IPS-18c (cell line): ENCODE measurements around the gene ANKS1B.
"Not testable (repeated sequence)": the region's sequence is repeated elsewhere in the genome, so short reads cannot be mapped to it uniquely, and the experiment has no call there.

Source experiments
- H3K4me3 ChIP-seq: 2 replicates; pipeline ENCODE4 v1.7.0; 2013; ENCODE audit warnings: low read depth, mild to moderate bottlenecking, low read length, moderate library complexity; ENCODE audit not compliant: insufficient read depth
- H3K9me3 ChIP-seq: one replicate; pipeline ENCODE4 v1.6.1; 2013; ENCODE audit warnings: mild to moderate bottlenecking, low read length, moderate library complexity; ENCODE audit not compliant: control insufficient read depth, insufficient read depth

Gene ANKS1B

GRCh38 chr12:99053616-99054362, 930.9 kb downstream of the ANKS1B start:
- Histone ChIP-seq H3K4me3 (no peak overlapping the region), H3K9me3 (no peaks in the 10 kb centered on the region)

- no peak overlapping the region for H3K4me3 ChIP-seq
- no peaks in the 10 kb centered on the region for H3K9me3 ChIP-seq
Measured at GRCh38 chr12:99049774-99050173, 935.0 kb downstream of the ANKS1B start.

GRCh38 chr12:99045158-99045557, 939.6 kb downstream of the ANKS1B start:
- H3K9me3 ChIP-seq = no peaks in the 10 kb centered on the region
- no peak overlapping the region for H3K4me3 ChIP-seq

- Histone ChIP-seq H3K4me3 (no peak overlapping the region), H3K9me3 (no peaks in the 10 kb centered on the region)
Measured at GRCh38 chr12:99043319-99043914, 941.3 kb downstream of the ANKS1B start.

- no peaks in the 10 kb centered on the region for H3K9me3 ChIP-seq
- no peak overlapping the region for H3K4me3 ChIP-seq
Measured at GRCh38 chr12:99042226-99042625, 942.5 kb downstream of the ANKS1B start.

- Histone ChIP-seq H3K4me3 (no peak overlapping the region), H3K9me3 (no peaks in the 10 kb centered on the region)
Measured at GRCh38 chr12:99039367-99040120, 945.2 kb downstream of the ANKS1B start.

GRCh38 chr12:99036566-99036965, 948.2 kb downstream of the ANKS1B start:
- Histone ChIP-seq H3K4me3 (no peak overlapping the region), H3K9me3 (no peaks in the 10 kb centered on the region)

GRCh38 chr12:99035803-99036202, 948.9 kb downstream of the ANKS1B start:
- H3K9me3 ChIP-seq = no peaks in the 10 kb centered on the region
- no peak overlapping the region for H3K4me3 ChIP-seq

- H3K9me3 ChIP-seq, H3K4me3 ChIP-seq: not testable (repeated sequence)
Measured at GRCh38 chr12:99034201-99034600, 950.5 kb downstream of the ANKS1B start.

- Histone ChIP-seq H3K4me3 (no peak overlapping the region), H3K9me3 (no peaks in the 10 kb centered on the region)
Measured at GRCh38 chr12:99029511-99030271, 955.0 kb downstream of the ANKS1B start.

GRCh38 chr12:99027461-99027860, 957.3 kb downstream of the ANKS1B start:
- Histone ChIP-seq H3K4me3 (no peak overlapping the region), H3K9me3 (no peaks in the 10 kb centered on the region)

GRCh38 chr12:99027055-99027393, 957.7 kb downstream of the ANKS1B start:
- Histone ChIP-seq H3K4me3 (no peak overlapping the region), H3K9me3 (no peaks in the 10 kb centered on the region)

- Histone ChIP-seq H3K4me3 (no peak overlapping the region), H3K9me3 (no peaks in the 10 kb centered on the region)
Measured at GRCh38 chr12:99026332-99027054, 958.2 kb downstream of the ANKS1B start.

- no peak overlapping the region for H3K4me3 ChIP-seq
- H3K9me3 ChIP-seq = no peaks in the 10 kb centered on the region
Measured at GRCh38 chr12:99024870-99025269, 959.9 kb downstream of the ANKS1B start.

- Histone ChIP-seq H3K4me3 (no peak overlapping the region), H3K9me3 (no peaks in the 10 kb centered on the region)
Measured at GRCh38 chr12:99024191-99024590, 960.5 kb downstream of the ANKS1B start.

GRCh38 chr12:99020871-99021270, 963.9 kb downstream of the ANKS1B start:
- H3K4me3 ChIP-seq = no peak overlapping the region
- peaks cover 2% of the 10 kb centered on the region for H3K9me3 ChIP-seq

- H3K9me3 ChIP-seq = peaks cover 2% of the 10 kb centered on the region
- no peak overlapping the region for H3K4me3 ChIP-seq
Measured at GRCh38 chr12:99019798-99020197, 964.9 kb downstream of the ANKS1B start.
